GM12874 (cell line): ENCODE results near the gene CACNA1B.

ENCODE experiments used
- CTCF ChIP-seq: IDR thresholded peaks from 2 replicates; pipeline ENCODE4 v1.5.1; 2011; ENCODE audit warnings: low read depth, mild to moderate bottlenecking, control low read depth, low read length, moderate library complexity; ENCODE audit not compliant: insufficient read depth

Gene CACNA1B

GRCh38 chr9:138052635-138053320 is 175.2 kb downstream of the CACNA1B start:
- no peak for TF ChIP-seq CTCF

GRCh38 chr9:138053321-138053868 is 175.8 kb downstream of the CACNA1B start:
- TF ChIP-seq CTCF, result no peak

- no peak for TF ChIP-seq CTCF
These were observed 176.6 kb downstream of the CACNA1B start for GRCh38 chr9:138053996-138054752.

GRCh38 chr9:138057726-138058125 is 180.1 kb downstream of the CACNA1B start:
- TF ChIP-seq CTCF, result no peak

- no peak for TF ChIP-seq CTCF
These were observed 180.6 kb downstream of the CACNA1B start for GRCh38 chr9:138058181-138058580.

GRCh38 chr9:138059196-138059595 is 181.6 kb downstream of the CACNA1B start:
- TF ChIP-seq CTCF, result no peak

GRCh38 chr9:138060365-138060764 is 182.8 kb downstream of the CACNA1B start:
- TF ChIP-seq CTCF, result no peak
